Erythroblast (primary cell): ENCODE results near the gene SPATA6.

ENCODE experiments used
- GATA1 ChIP-seq: IDR thresholded peaks from 2 replicates; pipeline ENCODE4 v1.6.1; 2011; ENCODE audit warnings: low read depth, mild to moderate bottlenecking, control low read depth, low read length, moderate library complexity
- POLR2A ChIP-seq: IDR thresholded peaks from 2 replicates; pipeline ENCODE4 v1.6.1; 2011; ENCODE audit warnings: mild to moderate bottlenecking, low read length

DNA sequence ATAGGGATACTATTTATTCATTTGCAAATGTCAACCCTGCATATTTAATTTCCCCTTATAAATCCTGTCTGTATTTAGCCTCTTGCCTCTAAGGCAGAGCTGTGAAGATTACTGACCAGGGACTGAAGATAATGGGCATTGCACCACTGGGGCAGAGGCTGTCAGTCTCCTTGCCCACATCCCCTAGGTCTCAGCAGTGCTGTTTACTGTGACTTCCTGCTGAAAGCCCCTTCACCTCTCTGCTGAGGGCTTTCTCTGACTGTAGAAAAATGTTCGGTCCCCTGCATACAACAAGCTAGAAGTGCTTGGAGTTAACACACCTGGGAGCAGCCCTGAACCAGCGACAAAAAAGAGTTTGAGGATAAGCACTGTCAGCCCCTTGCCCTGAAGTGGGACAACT lies 220.7 kb downstream of the SPATA6 start:
- no peak for TF ChIP-seq POLR2A
- no peak for TF ChIP-seq GATA1
